Ovary (tissue), 9 donors: ENCODE measurements around the gene YWHAG. TPM values are rescaled to one million over a fixed set of nuclear protein-coding genes. Genes with fewer than 3 reads are reported as not detected.

Experiments
- DNase-seq, 5 donors: peaks; one replicate each; pipeline ENCODE4 v3.0.0-alpha.2; 2019 to 2020
- H3K27ac ChIP-seq, 2 donors: fragments of 200-600 bp; one replicate each; pipeline versions ENCODE4 v1.5.1 to v1.8.0; 2019 to 2022
- H3K27me3 ChIP-seq: fragments of 200-600 bp; one replicate; pipeline ENCODE4 v1.8.0; 2022
- H3K36me3 ChIP-seq: fragments of 200-600 bp; sonication (generic); one replicate; pipeline ENCODE4 v1.5.1; 2019
- H3K4me1 ChIP-seq: one replicate; pipeline ENCODE4 v1.8.1; 2013; ENCODE audit warnings: mild to moderate bottlenecking, moderate library complexity; ENCODE audit not compliant: insufficient read depth
- H3K4me3 ChIP-seq: fragments of 200-600 bp; sonication (generic); one replicate; pipeline ENCODE4 v1.5.1; 2017
- H3K9me3 ChIP-seq, 2 donors: fragments of 200-600 bp in 1 of 2; sonication (generic) in 1 of 2; one replicate each; pipeline versions ENCODE4 v1.5.1 to v1.8.1; 2013 to 2019; ENCODE audit warnings: mild to moderate bottlenecking in 1 of 2, moderate library complexity in 1 of 2
- EP300 ChIP-seq: sonication (generic); formaldehyde crosslinking; IDR thresholded peaks from one replicate; pipeline ENCODE4 v1.6.1; 2017; ENCODE audit warnings: antibody characterized with exemption
- POLR2A ChIP-seq: fragments of 450-650 bp; IDR thresholded peaks from one replicate; pipeline ENCODE4 v1.6.1; 2017; ENCODE audit warnings: antibody characterized with exemption, mild to moderate bottlenecking, moderate library complexity
- WGBS, 3 donors: extraction: QIAGEN DNeasy Blood & Tissue Kit in 1 of 3; methylation state at CpG; one replicate each; pipeline versions ENCODE4 v1.1.5 to v1.1.7; 2013 to 2017; 5-methylcytosine and 5-hydroxymethylcytosine counted together
- intact Hi-C, 4 donors: fragments of 100-400 bp; cut with DNase I; formaldehyde crosslinking; loops; one replicate each; pipeline versions ENCODE4 v1.11.0 to v1.15.1; 2022 to 2023
- polyA plus RNA-seq, 2 donors: library from polyadenylated mRNA; stranded (reverse); fragments of 200-250 nt in 1 of 2; fragments of 350-450 nt in 1 of 2; fragmentation: Illumina TruSeq in 1 of 2; extraction: RNeasy Lipid Tissue Mini Kit (QIAGEN cat#74804) in 1 of 2; gene quantifications; one replicate each; pipeline ENCODE4 v1.2.3, GENCODE V29; 2013 to 2014
- total RNA-seq, 7 donors: library from RNA; depleted of rRNA in 2 of 7; stranded (reverse); fragments of >200 nt in 2 of 7; fragmentation: NEBNext Ultra II Directional in 3 of 7; extraction: Animal tissue kit (Norgen Biotek cat#: 25700) in 3 of 7; gene quantifications; one replicate each; pipeline versions ENCODE4 v1.1.0 to v1.2.4, GENCODE V29; 2016 to 2023
- TF ChIP-seq, protein P1 (sequence below), 3 donors: fragments of 450-650 bp in 2 of 3; fragments of 200-600 bp in 1 of 3; IDR thresholded peaks; one replicate each; pipeline versions ENCODE4 v1.5.1 to v1.8.0; 2016 to 2022; ENCODE audit warnings: antibody characterized with exemption in 3 of 3, mild to moderate bottlenecking in 1 of 3
- donor health status: DM: no; HTN: no; CAD: no; lungs with moderate emphysema.
- donor health status: DM: no; HTN: no; CAD: no.
- donor health status: Bipolar disorder and iron deficiency.
- donor health status: DM: yes; HTN: yes; CAD: no.
- donor health status: DM: no; HTN: no; CAD: no.
- donor health status: DM: yes; HTN: yes; CAD: no.

YWHAG gene
- total and polyA plus RNA-seq, 9 donors = 32.0 to 121 (median 99.2) TPM

DNA sequence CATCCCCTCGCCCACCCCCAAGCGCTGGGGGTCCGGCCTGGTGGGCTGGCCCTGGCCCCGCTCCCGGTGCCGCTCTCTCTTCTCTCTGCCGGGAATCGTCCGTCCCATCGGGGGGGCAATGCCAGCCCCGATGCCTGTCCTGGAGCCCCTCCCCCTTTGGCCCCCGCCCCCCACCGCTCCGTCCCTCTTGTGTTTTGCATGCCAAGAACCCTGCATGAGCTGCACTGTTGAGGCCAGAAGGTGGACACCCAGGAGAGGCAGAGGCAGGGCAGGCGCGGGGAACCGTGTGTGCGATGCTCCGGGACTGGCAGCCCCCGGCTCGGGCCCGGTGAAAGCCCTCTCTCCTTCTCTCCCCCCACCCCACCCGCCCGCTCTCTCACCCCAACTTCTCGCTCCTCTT, 78.4 kb downstream of the YWHAG start:
- H3K4me3 ChIP-seq = no peak overlapping the region
- DNase-seq = peak in 1 of 5 donors; percentile 53
- H3K4me1 ChIP-seq = peaks cover 2% of the 10 kb centered on the region
- H3K27ac ChIP-seq = no peak overlapping the region
- no peaks in the 10 kb centered on the region for H3K27me3 ChIP-seq
- H3K36me3 ChIP-seq = no peaks in the 10 kb centered on the region
- 8 to 19% (median 16%) methylated on average over 24 to 25 of the region's 25 CpGs for WGBS, 3 donors
- no peaks in the 10 kb centered on the region for H3K9me3 ChIP-seq
- intact Hi-C loops = loop anchor here in 1 of 4 donors (10.0 kb wide), 1 partner anchor 96 kb away; no protein-coding TSS in a partner anchor
- TF ChIP-seq EP300 (no peak), POLR2A (no peak)
- TF ChIP-seq, protein P1, sequence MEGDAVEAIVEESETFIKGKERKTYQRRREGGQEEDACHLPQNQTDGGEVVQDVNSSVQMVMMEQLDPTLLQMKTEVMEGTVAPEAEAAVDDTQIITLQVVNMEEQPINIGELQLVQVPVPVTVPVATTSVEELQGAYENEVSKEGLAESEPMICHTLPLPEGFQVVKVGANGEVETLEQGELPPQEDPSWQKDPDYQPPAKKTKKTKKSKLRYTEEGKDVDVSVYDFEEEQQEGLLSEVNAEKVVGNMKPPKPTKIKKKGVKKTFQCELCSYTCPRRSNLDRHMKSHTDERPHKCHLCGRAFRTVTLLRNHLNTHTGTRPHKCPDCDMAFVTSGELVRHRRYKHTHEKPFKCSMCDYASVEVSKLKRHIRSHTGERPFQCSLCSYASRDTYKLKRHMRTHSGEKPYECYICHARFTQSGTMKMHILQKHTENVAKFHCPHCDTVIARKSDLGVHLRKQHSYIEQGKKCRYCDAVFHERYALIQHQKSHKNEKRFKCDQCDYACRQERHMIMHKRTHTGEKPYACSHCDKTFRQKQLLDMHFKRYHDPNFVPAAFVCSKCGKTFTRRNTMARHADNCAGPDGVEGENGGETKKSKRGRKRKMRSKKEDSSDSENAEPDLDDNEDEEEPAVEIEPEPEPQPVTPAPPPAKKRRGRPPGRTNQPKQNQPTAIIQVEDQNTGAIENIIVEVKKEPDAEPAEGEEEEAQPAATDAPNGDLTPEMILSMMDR (IDR thresholded peaks at IDR 0.05) = no peak

DNA sequence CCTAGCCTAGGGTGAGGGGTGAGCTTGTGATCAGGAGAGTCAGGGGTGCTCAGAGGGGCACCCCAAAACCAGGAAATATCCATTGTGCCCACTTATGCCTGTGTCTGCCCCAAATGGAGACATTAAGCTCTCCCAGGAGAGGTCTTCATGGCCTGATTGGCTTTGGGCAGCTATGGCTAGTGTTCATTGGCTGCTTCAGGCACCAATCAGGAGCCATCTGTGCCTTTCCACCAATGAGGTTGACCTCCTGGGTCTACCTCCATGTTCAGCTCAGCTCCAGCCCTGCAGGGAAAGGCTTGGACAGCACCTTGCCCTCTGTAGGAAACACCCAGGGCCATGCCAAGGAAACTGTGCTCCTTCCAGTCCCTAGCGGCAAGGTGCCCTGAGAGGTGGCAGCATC, 80.3 kb downstream of the YWHAG start:
- H3K27me3 ChIP-seq = no peaks in the 10 kb centered on the region
- no peaks in the 10 kb centered on the region for H3K9me3 ChIP-seq
- H3K36me3 ChIP-seq = no peaks in the 10 kb centered on the region
- no peak for TF ChIP-seq POLR2A
- no peak for TF ChIP-seq EP300
- TF ChIP-seq, protein P1 (IDR thresholded peaks at IDR 0.05) = no peak
- WGBS, 3 donors = 88 to 100% (median 100%) methylated on average over 1 of the region's 1 CpG
- DNase-seq = no peak
- intact Hi-C loops = no loop called here
- no peak overlapping the region for H3K27ac ChIP-seq
- H3K4me1 ChIP-seq = peaks cover 2% of the 10 kb centered on the region
- no peak overlapping the region for H3K4me3 ChIP-seq

Other genes starting within 250 kb of the YWHAG start
- gene SRRM3, start 157.1 kb downstream of the YWHAG start, total RNA-seq = 10 to 100 TPM in 2 of 7 donors, 1 to 10 TPM in 5; 4.4 to 13.4 (median 6.6) TPM
- 1 to 10 TPM; 2.0 to 3.0 TPM for gene SRRM3, start 157.1 kb downstream of the YWHAG start, polyA plus RNA-seq
- 100 to 1,000 TPM; 138 to 913 (median 503) TPM for gene HSPB1, start 56.3 kb downstream of the YWHAG start, total RNA-seq
- gene HSPB1, start 56.3 kb downstream of the YWHAG start, polyA plus RNA-seq = 100 to 1,000 TPM in 1 of 2 donors, 1 to 10 TPM in 1; 5.7 to 326 TPM
- 1 to 10 TPM in 5 of 7 donors, under 1 TPM in 2; 0.48 to 2.6 (median 1.0) TPM for gene SSC4D, start 50.7 kb upstream of the YWHAG start, total RNA-seq
- gene SSC4D, start 50.7 kb upstream of the YWHAG start, polyA plus RNA-seq = 1 to 10 TPM in 1 of 2 donors, under 1 TPM in 1; 0.73 to 1.3 TPM
- 10 to 100 TPM in 2 of 7 donors, 1 to 10 TPM in 4, under 1 TPM in 1; 0.73 to 22.0 (median 5.3) TPM for gene ZP3, start 66.0 kb upstream of the YWHAG start, total RNA-seq
- gene ZP3, start 66.0 kb upstream of the YWHAG start, polyA plus RNA-seq = 10 to 100 TPM in 1 of 2 donors, under 1 TPM in 1; 0.75 to 12.7 TPM
- 10 to 100 TPM; 12.6 to 24.5 (median 16.6) TPM for gene DTX2, start 102.7 kb upstream of the YWHAG start, total RNA-seq
- 10 to 100 TPM in 1 of 2 donors, 1 to 10 TPM in 1; 2.2 to 13.3 TPM for gene DTX2, start 102.7 kb upstream of the YWHAG start, polyA plus RNA-seq
- gene UPK3B, start 151.6 kb upstream of the YWHAG start, total RNA-seq = 100 to 1,000 TPM in 1 of 7 donors, 10 to 100 TPM in 1, 1 to 10 TPM in 5; 1.7 to 607 (median 4.1) TPM
- 1 to 10 TPM in 1 of 2 donors, under 1 TPM in 1; 0.78 to 2.0 TPM for gene UPK3B, start 151.6 kb upstream of the YWHAG start, polyA plus RNA-seq
- 1 to 10 TPM in 2 of 7 donors, under 1 TPM in 5; 0.11 to 1.7 (median 0.62) TPM for gene SPDYE16, start 184.3 kb upstream of the YWHAG start, total RNA-seq
- under 1 TPM; 0.15 to 0.71 TPM for gene SPDYE16, start 184.3 kb upstream of the YWHAG start, polyA plus RNA-seq